ENCODE measurements around the gene CLK3. TPM values are rescaled to one million over a fixed set of nuclear protein-coding genes. Genes with fewer than 3 reads are reported as not detected.
"Not testable (repeated sequence)": the region's sequence is repeated elsewhere in the genome, so short reads cannot be mapped to it uniquely, and the experiment has no call there.

The CLK3 gene
- polyA plus RNA-seq, 10 donors, result 37.3 to 51.9 (median 43.1) TPM

- no peak for DNase-seq
Observed at GRCh38 chr15:74619916-74620635, 4.4 kb downstream of the CLK3 start.

- DNase-seq, result peak in 2 of 3 donors; percentile 34 to 53
Observed at GRCh38 chr15:74620636-74621545, 5.3 kb downstream of the CLK3 start.

- DNase-seq, result no peak
Observed at GRCh38 chr15:74621546-74621920, 5.9 kb downstream of the CLK3 start.

- no peak for DNase-seq
Observed at GRCh38 chr15:74621936-74622335, 6.3 kb downstream of the CLK3 start.

- DNase-seq, result no peak
Observed at GRCh38 chr15:74622758-74623157, 7.1 kb downstream of the CLK3 start.

GRCh38 chr15:74624020-74624602, 8.5 kb downstream of the CLK3 start:
- no peak for DNase-seq

GRCh38 chr15:74625693-74626092, 10.1 kb downstream of the CLK3 start:
- no peak for DNase-seq

- DNase-seq, result no peak
Observed at GRCh38 chr15:74626336-74626735, 10.7 kb downstream of the CLK3 start.

GRCh38 chr15:74626752-74627692, 11.4 kb downstream of the CLK3 start:
- no peak for DNase-seq

GRCh38 chr15:74627766-74628165, 12.1 kb downstream of the CLK3 start:
- DNase-seq, result no peak

GRCh38 chr15:74628199-74628598, 12.6 kb downstream of the CLK3 start:
- DNase-seq, result no peak

- no peak for DNase-seq
Observed at GRCh38 chr15:74628949-74629348, 13.3 kb downstream of the CLK3 start.

- not testable (repeated sequence) for DNase-seq
Observed at GRCh38 chr15:74629696-74630095, 14.1 kb downstream of the CLK3 start.

GRCh38 chr15:74630284-74631086, 14.8 kb downstream of the CLK3 start:
- no peak for DNase-seq

- DNase-seq, result no peak
Observed at GRCh38 chr15:74631087-74631385, 15.4 kb downstream of the CLK3 start.

- no peak for DNase-seq
Observed at GRCh38 chr15:74631408-74631807, 15.8 kb downstream of the CLK3 start.

- peak in 2 of 3 donors; percentile 61 to 78 for DNase-seq
Observed at GRCh38 chr15:74631935-74632560, 16.4 kb downstream of the CLK3 start.

- DNase-seq, result no peak
Observed at GRCh38 chr15:74632601-74633000, 17.0 kb downstream of the CLK3 start.

- DNase-seq, result no peak
Observed at GRCh38 chr15:74633781-74634180, 18.1 kb downstream of the CLK3 start.

GRCh38 chr15:74635228-74635627, 19.6 kb downstream of the CLK3 start:
- DNase-seq, result peak in 2 of 3 donors; percentile 59 to 68

All from muscle of back (tissue), 11 donors.